ENCODE measurements around the gene BNIPL. TPM values are rescaled to one million over a fixed set of nuclear protein-coding genes. Genes with fewer than 3 reads are reported as not detected.

Gene BNIPL
- total RNA-seq, 1 experiment from 2014 or later, result 0.46 TPM

GRCh38 chr1:151024540-151025146, 11.7 kb upstream of the BNIPL start:
- POLR2A ChIA-PET, result interaction anchor here (0.7 kb wide), 1 partner anchor 33 kb away, joined by 3 read pairs; no protein-coding TSS in a partner anchor
- Histone ChIP-seq H3K4me3 (ENCODE audit: low read depth in 2 of 2, low read length in 2 of 2) (no peak overlapping the region), H3K27ac (ENCODE audit: low read length) (no peak overlapping the region), H3K9me3 (ENCODE audit: control insufficient read depth, insufficient read depth, low read depth, low read length) (no peaks in the 10 kb centered on the region), H3K27me3 (ENCODE audit: control insufficient read depth, insufficient read depth, low read length) (no peaks in the 10 kb centered on the region), H3K36me3 (ENCODE audit: control insufficient read depth, insufficient read depth, low read length) (no peaks in the 10 kb centered on the region), H3K4me1 (ENCODE audit: control insufficient read depth, insufficient read depth, low read length) (no peaks in the 10 kb centered on the region)
- TF ChIP-seq CTCF (IDR thresholded peaks at IDR 0.05), result peak; percentile 83
- no peak for TF ChIP-seq POLR2AphosphoS5 (IDR thresholded peaks at IDR 0.05; ENCODE audit: low read depth, low read length)
- no peak for TF ChIP-seq TCF7L2 (IDR thresholded peaks at IDR 0.05; ENCODE audit: low read depth, low read length)
- in situ Hi-C loops (cut with HindIII; ENCODE audit: low pct_unique_long_range_greater_than_20kb, low sequenced_read_pairs), result no loop called here
- peak; percentile 96 for ATAC-seq
- no peak for DNase-seq (ENCODE audit: low read depth, low spot score)
- intact Hi-C loops (cut with micrococcal nuclease; ENCODE audit: unreplicated experiment), result no loop called here
- CTCF ChIA-PET, result interaction anchor here (1.3 kb wide), 1 partner anchor 23 kb away, joined by 5 read pairs; the partner anchor contains the start of gene C1orf56
- no TSS peak for BruUV-seq (replicated peaks)

- Histone ChIP-seq H3K9me3 (ENCODE audit: control insufficient read depth, insufficient read depth, low read depth, low read length) (no peaks in the 10 kb centered on the region), H3K36me3 (ENCODE audit: control insufficient read depth, insufficient read depth, low read length) (no peaks in the 10 kb centered on the region), H3K4me3 (ENCODE audit: low read depth in 2 of 2, low read length in 2 of 2) (no peak overlapping the region), H3K27ac (ENCODE audit: low read length) (no peak overlapping the region), H3K4me1 (ENCODE audit: control insufficient read depth, insufficient read depth, low read length) (no peaks in the 10 kb centered on the region), H3K27me3 (ENCODE audit: control insufficient read depth, insufficient read depth, low read length) (no peaks in the 10 kb centered on the region)
- no TSS peak for BruUV-seq (replicated peaks)
- ATAC-seq, result no peak
- DNase-seq (ENCODE audit: low read depth, low spot score), result no peak
- ChIA-PET POLR2A (interaction anchor here (0.5 kb wide), 1 partner anchor 97 kb away, joined by 4 read pairs; no protein-coding TSS in a partner anchor), CTCF (no interaction called here)
- intact Hi-C loops (cut with micrococcal nuclease; ENCODE audit: unreplicated experiment), result no loop called here
- TF ChIP-seq CTCF (IDR thresholded peaks at IDR 0.05), result no peak
- no peak for TF ChIP-seq TCF7L2 (IDR thresholded peaks at IDR 0.05; ENCODE audit: low read depth, low read length)
- no peak for TF ChIP-seq SIN3A (IDR thresholded peaks at IDR 0.05; ENCODE audit: borderline replicate concordance, insufficient read depth, low read depth, low read length)
- TF ChIP-seq POLR2AphosphoS5 (IDR thresholded peaks at IDR 0.05; ENCODE audit: low read depth, low read length), result no peak
- no peak for TF ChIP-seq REST (IDR thresholded peaks at IDR 0.05; ENCODE audit: insufficient read depth in 1 of 2, low read depth in 2 of 2, low read length in 1 of 2)
- in situ Hi-C loops (cut with HindIII; ENCODE audit: low pct_unique_long_range_greater_than_20kb, low sequenced_read_pairs), result no loop called here
Measured at GRCh38 chr1:151026460-151026859, 9.9 kb upstream of the BNIPL start.

All from Panc1 (cell line).